Neural progenitor cell (in vitro differentiated cells): ENCODE measurements around the gene RPS4Y2. TPM values are rescaled to one million over a fixed set of nuclear protein-coding genes. Genes with fewer than 3 reads are reported as not detected.

Source experiments
- DNase-seq: peaks from one replicate; pipeline ENCODE4 v3.0.0-alpha.2; 2016; ENCODE audit warnings: low spot score
- H2AFZ ChIP-seq: fragments of 200-600 bp; sonication (generic); replicated peaks from 2 replicates; pipeline ENCODE4 v1.6.1; 2016; ENCODE audit warnings: antibody characterized with exemption
- H3F3A ChIP-seq: fragments of 200-600 bp; sonication (generic); 2 replicates; pipeline ENCODE4 v1.6.1; 2016; ENCODE audit warnings: antibody characterized with exemption, low read depth
- H3K27ac ChIP-seq: fragments of 200-600 bp; sonication (generic); 2 replicates; pipeline ENCODE4 v1.5.1; 2016; ENCODE audit warnings: mild to moderate bottlenecking
- H3K27me3 ChIP-seq: fragments of 200-600 bp; sonication (generic); 2 replicates; pipeline ENCODE4 v1.6.1; 2016; ENCODE audit warnings: mild to moderate bottlenecking, moderate library complexity
- H3K36me3 ChIP-seq: fragments of 200-600 bp; sonication (generic); 2 replicates; pipeline ENCODE4 v1.5.1; 2016
- H3K4me1 ChIP-seq: fragments of 200-600 bp; sonication (generic); 2 replicates; pipeline ENCODE4 v1.6.1; 2016; ENCODE audit warnings: mixed run types
- H3K4me2 ChIP-seq: fragments of 200-600 bp; sonication (generic); 2 replicates; pipeline ENCODE4 v1.6.1; 2016
- H3K4me3 ChIP-seq: fragments of 200-600 bp; sonication (generic); 2 replicates; pipeline ENCODE4 v1.5.1; 2016
- H3K79me2 ChIP-seq: fragments of 200-600 bp; sonication (generic); 2 replicates; pipeline ENCODE4 v1.6.1; 2016; ENCODE audit warnings: low read depth
- H3K9ac ChIP-seq: fragments of 200-600 bp; sonication (generic); 2 replicates; pipeline ENCODE4 v1.6.1; 2016
- H3K9me3 ChIP-seq: fragments of 200-600 bp; sonication (generic); 2 replicates; pipeline ENCODE4 v1.5.1; 2016; ENCODE audit warnings: low read depth
- H4K20me1 ChIP-seq: fragments of 200-600 bp; sonication (generic); 2 replicates; pipeline ENCODE4 v1.6.1; 2016; ENCODE audit warnings: low read depth
- H3K27ac Mint-ChIP-seq: 3 replicates; pipeline ENCODE4 v1.8.0; 2021; ENCODE audit warnings: mixed read lengths
- H3K27me3 Mint-ChIP-seq: 2 replicates; pipeline ENCODE4 v1.8.0; 2022; ENCODE audit warnings: low read depth, mild to moderate bottlenecking, inconsistent platforms, moderate library complexity, mixed read lengths; ENCODE audit not compliant: insufficient read depth
- H3K36me3 Mint-ChIP-seq: 3 replicates; pipeline ENCODE4 v1.8.0; 2021; ENCODE audit warnings: mixed read lengths
- H3K4me1 Mint-ChIP-seq: 3 replicates; pipeline ENCODE4 v1.8.0; 2021; ENCODE audit warnings: mixed read lengths
- H3K4me3 Mint-ChIP-seq: 3 replicates; pipeline ENCODE4 v1.8.0; 2021; ENCODE audit warnings: mild to moderate bottlenecking, moderate library complexity, mixed read lengths
- H3K9me3 Mint-ChIP-seq: 3 replicates; pipeline ENCODE4 v1.8.0; 2020; ENCODE audit warnings: mixed read lengths
- CTCF ChIP-seq: fragments of 200-600 bp; sonication (generic); IDR thresholded peaks from 2 replicates; pipeline ENCODE4 v1.5.1; 2017; ENCODE audit warnings: antibody characterized with exemption, mild to moderate bottlenecking
- EZH2 ChIP-seq: fragments of 200-600 bp; sonication (generic); IDR thresholded peaks from 2 replicates; pipeline ENCODE4 v1.6.1; 2017; ENCODE audit warnings: antibody characterized with exemption, mild to moderate bottlenecking, moderate library complexity
- EZH2phosphoT487 ChIP-seq: fragments of 200-600 bp; sonication (generic); IDR thresholded peaks from 2 replicates; pipeline ENCODE4 v1.6.1; 2017; ENCODE audit warnings: antibody characterized with exemption
- total RNA-seq: library from RNA; depleted of rRNA; stranded (reverse); fragments of >200 nt; gene quantifications from 2 replicates; pipeline ENCODE4 v1.2.3, GENCODE V29; 2015; ENCODE audit warnings: low replicate concordance

The RPS4Y2 gene
- total RNA-seq, 1 donor from 2014 or later: not detected

- no peak overlapping the region for H3K27ac ChIP-seq
- Mint-ChIP-seq H3K9me3 (no peaks in the 10 kb centered on the region), H3K4me3 (no peak overlapping the region), H3K36me3 (no peaks in the 10 kb centered on the region), H3K27ac (no peak overlapping the region), H3K27me3 (no peaks in the 10 kb centered on the region), H3K4me1 (no peaks in the 10 kb centered on the region)
- H3F3A ChIP-seq: no peaks in the 10 kb centered on the region
- H3K36me3 ChIP-seq: no peaks in the 10 kb centered on the region
- H3K79me2 ChIP-seq: no peaks in the 10 kb centered on the region
- no peaks in the 10 kb centered on the region for H3K27me3 ChIP-seq
- no peak overlapping the region for H3K4me3 ChIP-seq
- no peak overlapping the region for H3K4me2 ChIP-seq
- no peaks in the 10 kb centered on the region for H4K20me1 ChIP-seq
- H3K9ac ChIP-seq: no peak overlapping the region
- DNase-seq: no peak
- no peak overlapping the region for H2AFZ ChIP-seq
- no peak for TF ChIP-seq EZH2phosphoT487
- no peak for TF ChIP-seq CTCF
- H3K9me3 ChIP-seq: no peaks in the 10 kb centered on the region
- no peaks in the 10 kb centered on the region for H3K4me1 ChIP-seq
Observed at GRCh38 chrY:20780776-20781175, 24.9 kb downstream of the RPS4Y2 start.

DNA sequence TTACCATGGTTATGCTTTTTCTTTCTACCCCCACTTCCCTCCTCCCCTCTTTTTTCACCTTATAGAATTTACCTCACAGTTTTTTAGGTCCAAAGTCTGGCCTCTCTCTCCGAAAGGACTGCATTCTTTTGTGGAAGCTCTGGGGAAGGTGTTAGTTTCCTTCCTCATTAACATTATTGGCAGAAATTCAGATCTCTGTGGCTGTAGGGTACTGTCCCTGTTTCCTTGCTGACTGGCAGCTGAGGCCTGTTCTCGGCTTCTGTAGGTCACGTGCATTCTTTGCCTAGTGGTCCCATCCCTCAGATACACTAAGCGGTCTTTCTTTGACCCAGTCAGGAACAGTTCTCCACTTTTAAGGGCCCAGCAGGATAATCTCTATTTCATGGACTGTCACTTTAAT is 25.5 kb downstream of the RPS4Y2 start:
- Mint-ChIP-seq H3K36me3 (no peaks in the 10 kb centered on the region), H3K27me3 (no peaks in the 10 kb centered on the region), H3K27ac (no peak overlapping the region), H3K4me1 (no peaks in the 10 kb centered on the region), H3K4me3 (no peak overlapping the region), H3K9me3 (no peaks in the 10 kb centered on the region)
- H3K9ac ChIP-seq: no peak overlapping the region
- no peak for TF ChIP-seq EZH2phosphoT487
- no peak for TF ChIP-seq CTCF
- TF ChIP-seq EZH2: no peak
- no peaks in the 10 kb centered on the region for H3K4me1 ChIP-seq
- H2AFZ ChIP-seq: no peak overlapping the region
- no peak overlapping the region for H3K4me3 ChIP-seq
- no peaks in the 10 kb centered on the region for H3K79me2 ChIP-seq
- no peaks in the 10 kb centered on the region for H4K20me1 ChIP-seq
- DNase-seq: no peak
- no peaks in the 10 kb centered on the region for H3K9me3 ChIP-seq
- no peak overlapping the region for H3K27ac ChIP-seq
- no peaks in the 10 kb centered on the region for H3K27me3 ChIP-seq
- no peak overlapping the region for H3K4me2 ChIP-seq
- H3F3A ChIP-seq: no peaks in the 10 kb centered on the region
- H3K36me3 ChIP-seq: no peaks in the 10 kb centered on the region

DNA sequence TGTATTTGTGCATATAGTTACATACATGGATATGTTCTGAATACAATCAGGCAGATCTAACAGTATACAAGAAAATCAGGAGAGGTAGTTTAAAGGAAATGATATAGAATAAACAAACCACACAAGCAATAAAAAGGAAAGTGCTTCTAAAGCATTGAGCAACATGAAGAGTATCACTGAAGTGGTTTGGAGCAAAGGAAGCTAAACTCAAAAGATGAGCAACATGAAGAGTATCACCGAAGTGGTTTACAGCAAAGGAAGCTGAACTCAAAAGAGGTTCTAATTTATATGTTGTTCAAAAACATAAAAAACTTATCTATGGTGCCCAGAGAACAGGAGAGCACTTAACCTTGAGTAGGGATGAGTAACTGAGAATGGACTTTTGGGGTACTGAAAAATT is 29.1 kb downstream of the RPS4Y2 start:
- TF ChIP-seq EZH2phosphoT487 (no peak), CTCF (no peak), EZH2 (no peak)
- Mint-ChIP-seq H3K27me3 (no peaks in the 10 kb centered on the region), H3K36me3 (no peaks in the 10 kb centered on the region)

More for the DNA sequence above, 29.1 kb downstream of the RPS4Y2 start:
- Histone ChIP-seq H3K4me2 (no peak overlapping the region), H3K27ac (no peak overlapping the region), H3K9ac (no peak overlapping the region), H3F3A (no peaks in the 10 kb centered on the region), H4K20me1 (no peaks in the 10 kb centered on the region), H2AFZ (no peak overlapping the region), H3K4me3 (no peak overlapping the region), H3K79me2 (no peaks in the 10 kb centered on the region), H3K4me1 (no peaks in the 10 kb centered on the region), H3K9me3 (no peaks in the 10 kb centered on the region), H3K27me3 (no peaks in the 10 kb centered on the region), H3K36me3 (no peaks in the 10 kb centered on the region)
- Mint-ChIP-seq H3K27ac (no peak overlapping the region), H3K4me3 (no peak overlapping the region), H3K9me3 (no peaks in the 10 kb centered on the region), H3K4me1 (no peaks in the 10 kb centered on the region)
- DNase-seq: no peak
